OCI-LY1 (cell line): Measurements from ENCODE around the gene VMP1.

Source experiments
- H2AFZ ChIP-seq: fragments of 200-600 bp; sonication (generic), shearing (Covaris generic); 2 replicates; pipeline ENCODE4 v1.6.0; 2014; ENCODE audit warnings: antibody characterized with exemption, mild to moderate bottlenecking, low read length
- H3F3A ChIP-seq: fragments of 200-600 bp; sonication (generic), shearing (Covaris generic); 2 replicates; pipeline ENCODE4 v1.6.0; 2014; ENCODE audit warnings: mild to moderate bottlenecking, antibody characterized with exemption, low read length, moderate library complexity; ENCODE audit not compliant: insufficient read depth
- H3K27ac ChIP-seq: fragments of 200-600 bp; sonication (generic); 2 replicates; pipeline ENCODE4 v1.5.1; 2014; ENCODE audit warnings: low read length, mixed run types, mild to moderate bottlenecking, low read depth; ENCODE audit not compliant: poor library complexity, severe bottlenecking
- H3K27me3 ChIP-seq: fragments of 200-600 bp; sonication (generic); 2 replicates; pipeline ENCODE4 v1.6.0; 2014; ENCODE audit warnings: antibody characterized with exemption, mild to moderate bottlenecking, low read length, moderate library complexity; ENCODE audit not compliant: insufficient read depth
- H3K36me3 ChIP-seq: fragments of 200-600 bp; sonication (generic); 2 replicates; pipeline ENCODE4 v1.6.1; 2014; ENCODE audit warnings: mild to moderate bottlenecking, antibody characterized with exemption, low read length, moderate library complexity, mixed read lengths; ENCODE audit not compliant: insufficient read depth
- H3K4me1 ChIP-seq: fragments of 200-600 bp; sonication (generic); 2 replicates; pipeline ENCODE4 v1.5.1; 2014; ENCODE audit warnings: mild to moderate bottlenecking, low read length, moderate library complexity; ENCODE audit not compliant: insufficient read depth, severe bottlenecking
- H3K4me2 ChIP-seq: fragments of 200-600 bp; sonication (generic), shearing (Covaris generic); 2 replicates; pipeline ENCODE4 v1.6.1; 2014; ENCODE audit warnings: low read length
- H3K4me3 ChIP-seq: fragments of 200-600 bp; sonication (generic); 2 replicates; pipeline ENCODE4 v1.5.1; 2014; ENCODE audit warnings: low read length, low read depth, mild to moderate bottlenecking, mixed read lengths; ENCODE audit not compliant: poor library complexity, severe bottlenecking
- H3K79me2 ChIP-seq: fragments of 200-600 bp; shearing (Covaris generic); 2 replicates; pipeline ENCODE4 v1.6.1; 2016; ENCODE audit warnings: mixed run types, low read length, mixed read lengths; ENCODE audit not compliant: insufficient read depth
- H3K9ac ChIP-seq: fragments of 200-600 bp; sonication (generic), shearing (Covaris generic); 2 replicates; pipeline ENCODE4 v1.6.1; 2014; ENCODE audit warnings: mild to moderate bottlenecking, low read length, mixed read lengths
- H3K9me2 ChIP-seq: fragments of 200-600 bp; sonication (generic), shearing (Covaris generic); 2 replicates; pipeline ENCODE4 v1.6.1; 2014; ENCODE audit warnings: low read depth, mild to moderate bottlenecking, low read length, mixed read lengths
- H3K9me3 ChIP-seq: fragments of 200-600 bp; shearing (Covaris generic); 2 replicates; pipeline ENCODE4 v1.6.1; 2014; ENCODE audit warnings: low read length, mixed read lengths
- H4K20me1 ChIP-seq: fragments of 200-600 bp; sonication (generic), shearing (Covaris generic); 2 replicates; pipeline ENCODE4 v1.6.0; 2016; ENCODE audit warnings: mild to moderate bottlenecking, low read length; ENCODE audit not compliant: insufficient read depth
- EZH2 ChIP-seq: fragments of 200-600 bp; sonication (generic), shearing (Covaris generic); IDR thresholded peaks from 2 replicates; pipeline ENCODE4 v1.8.0; 2017; ENCODE audit warnings: borderline replicate concordance, mixed run types, mild to moderate bottlenecking, antibody characterized with exemption, low read length, moderate library complexity, mixed read lengths
- TF ChIP-seq, protein P1 (sequence below): fragments of 200-600 bp; sonication (generic), shearing (Covaris generic); IDR thresholded peaks from 2 replicates; pipeline ENCODE4 v1.5.1; 2017; ENCODE audit warnings: mild to moderate bottlenecking, antibody characterized with exemption, low read length, moderate library complexity, mixed read lengths

The VMP1 gene

DNA sequence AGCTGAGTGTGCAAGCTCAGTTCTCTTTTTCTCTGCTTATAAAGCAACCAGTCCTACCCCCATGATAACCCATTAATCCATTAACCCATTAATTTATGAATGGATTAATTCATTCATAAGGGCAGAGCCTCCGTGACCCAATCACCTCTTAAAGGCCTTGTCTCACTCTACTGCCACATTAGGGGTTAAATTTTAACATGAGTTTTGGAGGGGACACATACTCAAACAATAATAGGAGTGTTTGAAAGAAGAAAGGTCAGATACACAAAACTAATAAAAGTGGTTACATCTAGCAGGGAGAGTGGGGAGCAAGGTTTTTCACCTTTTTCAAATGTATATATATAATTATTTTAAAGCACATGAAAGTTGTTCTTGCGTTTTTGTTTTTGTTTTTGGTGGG, 6.8 kb downstream of the VMP1 start:
- Histone ChIP-seq H2AFZ (no peak overlapping the region), H3K79me2 (peaks cover 69% of the 10 kb centered on the region), H3K27ac (no peak overlapping the region), H3K4me1 (peaks cover 4% of the 10 kb centered on the region), H3K9me2 (no peaks in the 10 kb centered on the region), H3K4me2 (no peak overlapping the region), H3K36me3 (no peaks in the 10 kb centered on the region; the same call in 1 of the 2 replicates), H3F3A (no peaks in the 10 kb centered on the region), H3K27me3 (no peaks in the 10 kb centered on the region), H4K20me1 (no peaks in the 10 kb centered on the region), H3K4me3 (no peak overlapping the region), H3K9ac (no peak overlapping the region), H3K9me3 (no peaks in the 10 kb centered on the region)
- TF ChIP-seq EZH2: no peak
- TF ChIP-seq, protein P1, sequence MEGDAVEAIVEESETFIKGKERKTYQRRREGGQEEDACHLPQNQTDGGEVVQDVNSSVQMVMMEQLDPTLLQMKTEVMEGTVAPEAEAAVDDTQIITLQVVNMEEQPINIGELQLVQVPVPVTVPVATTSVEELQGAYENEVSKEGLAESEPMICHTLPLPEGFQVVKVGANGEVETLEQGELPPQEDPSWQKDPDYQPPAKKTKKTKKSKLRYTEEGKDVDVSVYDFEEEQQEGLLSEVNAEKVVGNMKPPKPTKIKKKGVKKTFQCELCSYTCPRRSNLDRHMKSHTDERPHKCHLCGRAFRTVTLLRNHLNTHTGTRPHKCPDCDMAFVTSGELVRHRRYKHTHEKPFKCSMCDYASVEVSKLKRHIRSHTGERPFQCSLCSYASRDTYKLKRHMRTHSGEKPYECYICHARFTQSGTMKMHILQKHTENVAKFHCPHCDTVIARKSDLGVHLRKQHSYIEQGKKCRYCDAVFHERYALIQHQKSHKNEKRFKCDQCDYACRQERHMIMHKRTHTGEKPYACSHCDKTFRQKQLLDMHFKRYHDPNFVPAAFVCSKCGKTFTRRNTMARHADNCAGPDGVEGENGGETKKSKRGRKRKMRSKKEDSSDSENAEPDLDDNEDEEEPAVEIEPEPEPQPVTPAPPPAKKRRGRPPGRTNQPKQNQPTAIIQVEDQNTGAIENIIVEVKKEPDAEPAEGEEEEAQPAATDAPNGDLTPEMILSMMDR: no peak

DNA sequence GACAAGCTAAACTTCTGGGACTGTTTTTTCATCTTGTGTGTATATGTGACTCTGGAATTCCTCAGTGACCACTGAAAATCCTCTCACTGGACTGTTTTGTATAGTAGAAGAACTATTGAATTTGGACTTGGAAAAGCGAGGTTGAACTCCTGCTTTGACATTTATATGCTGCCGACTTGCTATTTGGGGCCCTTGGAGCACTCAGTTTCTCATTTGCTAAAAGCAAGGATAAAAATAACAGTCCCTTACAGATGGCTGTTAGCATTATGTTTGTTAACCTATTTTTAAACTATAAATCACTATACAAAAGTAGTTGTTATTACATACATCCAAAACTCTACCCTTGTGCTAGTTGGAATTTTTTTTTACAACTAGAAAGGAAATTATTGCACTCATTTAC, 9.0 kb downstream of the VMP1 start:
- Histone ChIP-seq H3K27ac (no peak overlapping the region), H3K4me2 (no peak overlapping the region), H3K4me3 (no peak overlapping the region), H3K27me3 (no peaks in the 10 kb centered on the region), H4K20me1 (no peaks in the 10 kb centered on the region), H3F3A (no peaks in the 10 kb centered on the region), H3K9ac (no peak overlapping the region), H3K9me2 (no peaks in the 10 kb centered on the region), H2AFZ (no peak overlapping the region), H3K79me2 (peaks cover 65% of the 10 kb centered on the region), H3K36me3 (no peaks in the 10 kb centered on the region; the same call in 1 of the 2 replicates), H3K9me3 (no peaks in the 10 kb centered on the region), H3K4me1 (no peaks in the 10 kb centered on the region)
- TF ChIP-seq EZH2: no peak
- TF ChIP-seq, protein P1: no peak

DNA sequence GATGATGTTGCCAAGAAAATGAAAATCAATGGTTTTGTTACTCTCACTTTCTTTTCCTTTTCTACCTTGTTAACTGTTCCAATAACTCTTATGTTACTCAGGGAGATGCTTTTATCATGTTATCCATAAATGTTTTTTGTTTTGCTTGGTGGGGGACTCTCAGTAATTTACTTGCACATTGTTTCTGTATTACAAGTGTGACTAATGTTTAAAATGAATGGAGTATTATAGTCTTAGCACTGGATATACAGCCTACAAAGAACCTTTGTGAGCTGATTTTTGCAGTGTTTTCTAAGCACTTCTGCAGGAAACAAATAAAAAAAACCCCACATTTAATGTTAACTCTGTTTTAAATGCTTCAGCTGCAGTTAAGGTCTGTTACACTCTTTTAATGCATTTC, 12.1 kb downstream of the VMP1 start:
- no peaks in the 10 kb centered on the region for H3K27me3 ChIP-seq
- H3F3A ChIP-seq: no peaks in the 10 kb centered on the region
- H4K20me1 ChIP-seq: no peaks in the 10 kb centered on the region
- no peaks in the 10 kb centered on the region for H3K9me3 ChIP-seq
- H3K4me2 ChIP-seq: no peak overlapping the region
- no peak overlapping the region for H3K4me3 ChIP-seq
- no peaks in the 10 kb centered on the region; the same call in 1 of the 2 replicates for H3K36me3 ChIP-seq
- TF ChIP-seq, protein P1: no peak
- TF ChIP-seq EZH2: no peak
- no peak overlapping the region for H3K9ac ChIP-seq
- no peaks in the 10 kb centered on the region for H3K9me2 ChIP-seq
- no peak overlapping the region for H3K27ac ChIP-seq
- no peak overlapping the region for H2AFZ ChIP-seq
- H3K79me2 ChIP-seq: peaks cover 50% of the 10 kb centered on the region
- no peaks in the 10 kb centered on the region for H3K4me1 ChIP-seq
